KMS-11 (cell line): Measurements from ENCODE around the gene SFI1.
"Not testable (repeated sequence)": the region's sequence is repeated elsewhere in the genome, so short reads cannot be mapped to it uniquely, and the experiment has no call there.

Experiments
- H2AFZ ChIP-seq: fragments of 200-600 bp; sonication (generic); 2 replicates; pipeline ENCODE4 v1.6.1; 2016; ENCODE audit warnings: antibody characterized with exemption, mixed run types, low read depth
- H3K27ac ChIP-seq: fragments of 200-600 bp; sonication (generic); 2 replicates; pipeline ENCODE4 v1.6.1; 2016; ENCODE audit warnings: mild to moderate bottlenecking, mixed run types
- H3K27me3 ChIP-seq: fragments of 200-600 bp; sonication (generic); 2 replicates; pipeline ENCODE4 v1.6.1; 2017; ENCODE audit warnings: mild to moderate bottlenecking, low read depth, mixed run types, moderate library complexity; ENCODE audit not compliant: insufficient read depth
- H3K36me3 ChIP-seq: fragments of 200-600 bp; sonication (generic); 2 replicates; pipeline ENCODE4 v1.6.1; 2017; ENCODE audit warnings: mild to moderate bottlenecking, mixed run types; ENCODE audit not compliant: insufficient read depth
- H3K4me1 ChIP-seq: fragments of 200-600 bp; sonication (generic); 2 replicates; pipeline ENCODE4 v1.6.1; 2016; ENCODE audit warnings: mild to moderate bottlenecking, low read depth, mixed run types; ENCODE audit not compliant: poor library complexity, severe bottlenecking
- H3K4me2 ChIP-seq: fragments of 200-600 bp; sonication (generic); 2 replicates; pipeline ENCODE4 v1.7.0; 2016; ENCODE audit warnings: mild to moderate bottlenecking, mixed run types
- H3K4me3 ChIP-seq: fragments of 200-600 bp; sonication (generic); IDR thresholded peaks from 2 replicates; pipeline ENCODE4 v1.6.1; 2017; ENCODE audit warnings: low read depth, low read length, mixed read lengths; ENCODE audit not compliant: insufficient read depth
- H3K79me2 ChIP-seq: fragments of 200-600 bp; sonication (generic); 2 replicates; pipeline ENCODE4 v1.6.1; 2016; ENCODE audit warnings: low read depth, mixed run types; ENCODE audit not compliant: insufficient read depth
- H3K9ac ChIP-seq: fragments of 200-600 bp; sonication (generic); 2 replicates; pipeline ENCODE4 v1.6.1; 2016; ENCODE audit warnings: mild to moderate bottlenecking, mixed run types
- H4K20me1 ChIP-seq: fragments of 200-600 bp; sonication (generic); 2 replicates; pipeline ENCODE4 v1.6.1; 2016; ENCODE audit warnings: mild to moderate bottlenecking, mixed run types; ENCODE audit not compliant: insufficient read depth
- CTCF ChIP-seq: fragments of 200-600 bp; sonication (generic); conservative IDR thresholded peaks from 2 replicates; pipeline ENCODE4 v1.6.1; 2017; ENCODE audit warnings: low read depth, mild to moderate bottlenecking, antibody characterized with exemption, low read length, moderate library complexity, mixed read lengths

SFI1 gene

GRCh38 chr22:31538815-31539214 is 42.5 kb downstream of the SFI1 start:
- Histone ChIP-seq H3K79me2 (no peaks in the 10 kb centered on the region), H4K20me1 (no peaks in the 10 kb centered on the region), H3K4me1 (no peaks in the 10 kb centered on the region)

GRCh38 chr22:31540166-31540565 is 43.8 kb downstream of the SFI1 start:
- not testable (repeated sequence) for H3K4me3 ChIP-seq

More at GRCh38 chr22:31538815-31539214, 42.5 kb downstream of the SFI1 start:
- Histone ChIP-seq H3K4me3 (no peak overlapping the region), H3K27ac (no peak overlapping the region), H3K9ac (no peak overlapping the region), H3K27me3 (no peaks in the 10 kb centered on the region), H3K4me2 (no peak overlapping the region), H3K36me3 (no peaks in the 10 kb centered on the region), H2AFZ (no peak overlapping the region)
- TF ChIP-seq CTCF = no peak

GRCh38 chr22:31540966-31541365 is 44.6 kb downstream of the SFI1 start:
- Histone ChIP-seq H3K27me3 (no peaks in the 10 kb centered on the region), H3K4me2 (no peak overlapping the region), H2AFZ (no peak overlapping the region), H3K27ac (no peak overlapping the region), H3K36me3 (no peaks in the 10 kb centered on the region), H3K4me1 (no peaks in the 10 kb centered on the region), H3K4me3 (no peak overlapping the region), H3K9ac (no peak overlapping the region), H4K20me1 (no peaks in the 10 kb centered on the region), H3K79me2 (no peaks in the 10 kb centered on the region)
- no peak for TF ChIP-seq CTCF

More at GRCh38 chr22:31540166-31540565, 43.8 kb downstream of the SFI1 start:
- not testable (repeated sequence) for H2AFZ ChIP-seq, H3K27me3 ChIP-seq, H3K4me2 ChIP-seq, H3K9ac ChIP-seq, H3K36me3 ChIP-seq, H3K27ac ChIP-seq, H3K79me2 ChIP-seq, H4K20me1 ChIP-seq, H3K4me1 ChIP-seq

GRCh38 chr22:31544481-31545480 is 48.4 kb downstream of the SFI1 start:
- H3K79me2 ChIP-seq = no peaks in the 10 kb centered on the region
- no peaks in the 10 kb centered on the region for H3K27me3 ChIP-seq
- no peak overlapping the region for H3K4me2 ChIP-seq
- H4K20me1 ChIP-seq = no peaks in the 10 kb centered on the region
- no peaks in the 10 kb centered on the region for H3K36me3 ChIP-seq
- no peak overlapping the region for H3K4me3 ChIP-seq
- H3K27ac ChIP-seq = no peak overlapping the region
- no peak overlapping the region for H2AFZ ChIP-seq
- H3K4me1 ChIP-seq = no peaks in the 10 kb centered on the region
- no peak overlapping the region for H3K9ac ChIP-seq
- TF ChIP-seq CTCF = no peak

- Histone ChIP-seq H3K36me3 (no peaks in the 10 kb centered on the region), H3K79me2 (no peaks in the 10 kb centered on the region), H3K27me3 (no peaks in the 10 kb centered on the region), H3K4me3 (no peak overlapping the region), H3K27ac (no peak overlapping the region), H3K9ac (no peak overlapping the region), H4K20me1 (no peaks in the 10 kb centered on the region), H3K4me1 (peaks cover 39% of the 10 kb centered on the region), H3K4me2 (no peak overlapping the region), H2AFZ (no peak overlapping the region)
- TF ChIP-seq CTCF = no peak
Measured at GRCh38 chr22:31550871-31551370, 54.6 kb downstream of the SFI1 start.
